Measurements from ENCODE around the gene ARL5C. TPM values are rescaled to one million over a fixed set of nuclear protein-coding genes. Genes with fewer than 3 reads are reported as not detected.

The ARL5C gene
- total and polyA plus RNA-seq, 2 experiments from 2014 or later, result not detected

- no peaks in the 10 kb centered on the region for H3K9me2 ChIP-seq (replicated peaks; ENCODE audit: insufficient read depth)
- no peak overlapping the region for H3K4me2 ChIP-seq
- no peaks in the 10 kb centered on the region for H3K4me1 ChIP-seq (ENCODE audit: insufficient read depth)
- no peak for DNase-seq (ENCODE audit: low spot score)
- no peaks in the 10 kb centered on the region for H3K79me2 ChIP-seq
- H3K9me3 ChIP-seq (ENCODE audit: low read depth), result no peaks in the 10 kb centered on the region
- no peaks in the 10 kb centered on the region for H4K20me1 ChIP-seq (ENCODE audit: insufficient read depth, poor library complexity, severe bottlenecking)
- no peaks in the 10 kb centered on the region for H3K27me3 ChIP-seq
- WGBS (ENCODE audit: low lambda C conversion rate, missing lambda C conversion rate), result 95% methylated on average over 5 of the region's 5 CpGs
- no peak overlapping the region for H3K4me3 ChIP-seq
- no peak overlapping the region for H2AFZ ChIP-seq
- H3K36me3 ChIP-seq (replicated peaks; ENCODE audit: insufficient read depth, low read depth), result no peaks in the 10 kb centered on the region
- TF ChIP-seq EZH2phosphoT487 (IDR thresholded peaks at IDR 0.05; ENCODE audit: low read depth, severe bottlenecking, unreplicated experiment), result no peak
- no peak for TF ChIP-seq EZH2 (IDR thresholded peaks at IDR 0.05; ENCODE audit: borderline replicate concordance)
- no peak for TF ChIP-seq CTCF (IDR thresholded peaks at IDR 0.05; ENCODE audit: poor library complexity)
- H3K27ac ChIP-seq, result no peak overlapping the region
These were observed 17.1 kb upstream of the ARL5C start for GRCh38 chr17:39183045-39183444.

- TF ChIP-seq EZH2phosphoT487 (IDR thresholded peaks at IDR 0.05; ENCODE audit: low read depth, severe bottlenecking, unreplicated experiment) (no peak), EZH2 (IDR thresholded peaks at IDR 0.05; ENCODE audit: borderline replicate concordance) (no peak), CTCF (IDR thresholded peaks at IDR 0.05; ENCODE audit: poor library complexity) (no peak)
- 92% methylated on average over 5 of the region's 5 CpGs for WGBS (ENCODE audit: low lambda C conversion rate, missing lambda C conversion rate)
- no peaks in the 10 kb centered on the region for H3K79me2 ChIP-seq
- H3K4me3 ChIP-seq, result no peak overlapping the region
- H3K27ac ChIP-seq, result no peak overlapping the region
- H2AFZ ChIP-seq, result no peak overlapping the region
- H3K9me3 ChIP-seq (ENCODE audit: low read depth), result no peaks in the 10 kb centered on the region
- H4K20me1 ChIP-seq (ENCODE audit: insufficient read depth, poor library complexity, severe bottlenecking), result no peaks in the 10 kb centered on the region
- no peaks in the 10 kb centered on the region for H3K27me3 ChIP-seq
- no peaks in the 10 kb centered on the region for H3K4me1 ChIP-seq (ENCODE audit: insufficient read depth)
- H3K9me2 ChIP-seq (replicated peaks; ENCODE audit: insufficient read depth), result no peaks in the 10 kb centered on the region
- H3K4me2 ChIP-seq, result no peak overlapping the region
- no peaks in the 10 kb centered on the region for H3K36me3 ChIP-seq (replicated peaks; ENCODE audit: insufficient read depth, low read depth)
- no peak for DNase-seq (ENCODE audit: low spot score)
These were observed 15.3 kb upstream of the ARL5C start for GRCh38 chr17:39181303-39181702.

DNA sequence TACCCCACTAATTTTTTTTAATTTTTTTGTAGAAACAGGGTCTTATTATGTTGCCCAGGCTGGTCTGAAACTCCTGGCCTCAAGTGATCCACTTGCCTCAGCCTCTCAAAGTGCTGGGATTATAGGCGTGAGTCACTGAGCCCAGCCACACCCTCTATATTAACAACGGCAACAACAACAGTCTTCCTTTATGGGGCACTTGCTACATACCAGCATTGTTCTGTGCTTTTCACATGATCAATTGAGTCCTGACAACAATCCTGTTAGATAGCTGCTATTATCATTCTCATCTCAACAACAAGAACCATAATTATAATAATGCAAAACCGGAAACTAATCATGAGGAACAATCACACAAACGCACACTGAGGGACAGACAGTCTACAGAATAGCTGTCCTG, 12.6 kb upstream of the ARL5C start:
- Histone ChIP-seq H3K4me2 (no peak overlapping the region), H4K20me1 (ENCODE audit: insufficient read depth, poor library complexity, severe bottlenecking) (no peaks in the 10 kb centered on the region), H3K9me2 (replicated peaks; ENCODE audit: insufficient read depth) (no peaks in the 10 kb centered on the region), H3K36me3 (replicated peaks; ENCODE audit: insufficient read depth, low read depth) (no peaks in the 10 kb centered on the region), H3K4me1 (ENCODE audit: insufficient read depth) (no peaks in the 10 kb centered on the region), H3K9me3 (ENCODE audit: low read depth) (no peaks in the 10 kb centered on the region), H3K79me2 (no peaks in the 10 kb centered on the region), H3K27me3 (no peaks in the 10 kb centered on the region), H2AFZ (no peak overlapping the region), H3K4me3 (no peak overlapping the region), H3K27ac (peak overlapping the region; percentile 52)
- DNase-seq (ENCODE audit: low spot score), result no peak
- 65% methylated on average over 4 of the region's 4 CpGs for WGBS (ENCODE audit: low lambda C conversion rate, missing lambda C conversion rate)
- TF ChIP-seq EZH2 (IDR thresholded peaks at IDR 0.05; ENCODE audit: borderline replicate concordance), result no peak
- TF ChIP-seq EZH2phosphoT487 (IDR thresholded peaks at IDR 0.05; ENCODE audit: low read depth, severe bottlenecking, unreplicated experiment), result no peak
- no peak for TF ChIP-seq CTCF (IDR thresholded peaks at IDR 0.05; ENCODE audit: poor library complexity)

GRCh38 chr17:39177256-39177655, 11.3 kb upstream of the ARL5C start:
- Histone ChIP-seq H3K4me2 (no peak overlapping the region), H3K4me1 (ENCODE audit: insufficient read depth) (no peaks in the 10 kb centered on the region), H3K9me3 (ENCODE audit: low read depth) (no peaks in the 10 kb centered on the region), H3K27me3 (no peaks in the 10 kb centered on the region), H3K9me2 (replicated peaks; ENCODE audit: insufficient read depth) (no peaks in the 10 kb centered on the region), H3K27ac (no peak overlapping the region), H4K20me1 (ENCODE audit: insufficient read depth, poor library complexity, severe bottlenecking) (no peaks in the 10 kb centered on the region), H3K36me3 (replicated peaks; ENCODE audit: insufficient read depth, low read depth) (no peaks in the 10 kb centered on the region), H2AFZ (no peak overlapping the region), H3K79me2 (no peaks in the 10 kb centered on the region), H3K4me3 (no peak overlapping the region)
- 91% methylated on average over 12 of the region's 12 CpGs for WGBS (ENCODE audit: low lambda C conversion rate, missing lambda C conversion rate)
- no peak for DNase-seq (ENCODE audit: low spot score)
- TF ChIP-seq EZH2 (IDR thresholded peaks at IDR 0.05; ENCODE audit: borderline replicate concordance) (no peak), CTCF (IDR thresholded peaks at IDR 0.05; ENCODE audit: poor library complexity) (no peak), EZH2phosphoT487 (IDR thresholded peaks at IDR 0.05; ENCODE audit: low read depth, severe bottlenecking, unreplicated experiment) (no peak)
